Calu3 (cell line): Measurements from ENCODE around the gene HECW1. TPM values are rescaled to one million over a fixed set of nuclear protein-coding genes. Genes with fewer than 3 reads are reported as not detected.

Experiments
- BruUV-seq: library from RNA; stranded (reverse); fragments of 400-500 nt; replicated peaks from 2 replicates; lab custom pipeline; 2021; lab: Mats Ljungman, UMichigan
- CTCF ChIA-PET: fragments of 300-600 bp; sonication (Branson Sonifier 250); formaldehyde crosslinking; loops from one replicate; lab custom pipeline; 2022; ENCODE audit warnings: antibody characterized with exemption; lab: Charles Lee
- DNase-seq: peaks from one replicate; pipeline ENCODE4 v3.0.0; 2022
- H3K27ac Mint-ChIP-seq: one replicate; pipeline ENCODE4 v1.8.0; 2022; ENCODE audit warnings: mixed read lengths; ENCODE audit not compliant: unreplicated experiment
- H3K27me3 Mint-ChIP-seq: one replicate; pipeline ENCODE4 v1.8.0; 2022; ENCODE audit warnings: mixed read lengths; ENCODE audit not compliant: unreplicated experiment
- H3K36me3 Mint-ChIP-seq: one replicate; pipeline ENCODE4 v1.8.0; 2022; ENCODE audit warnings: mild to moderate bottlenecking, moderate library complexity, mixed read lengths; ENCODE audit not compliant: insufficient read depth, unreplicated experiment
- H3K4me1 Mint-ChIP-seq: one replicate; pipeline ENCODE4 v1.8.0; 2022; ENCODE audit warnings: mild to moderate bottlenecking, low read depth, mixed read lengths; ENCODE audit not compliant: unreplicated experiment
- H3K4me3 Mint-ChIP-seq: one replicate; pipeline ENCODE4 v1.8.0; 2022; ENCODE audit warnings: mild to moderate bottlenecking, low read depth, moderate library complexity, mixed read lengths; ENCODE audit not compliant: unreplicated experiment
- H3K9me3 Mint-ChIP-seq: one replicate; pipeline ENCODE4 v1.8.0; 2022; ENCODE audit warnings: low read depth, mixed read lengths; ENCODE audit not compliant: unreplicated experiment
- intact Hi-C: fragments of 100-400 bp; cut with micrococcal nuclease; formaldehyde crosslinking; loops from one replicate; pipeline ENCODE4 v1.10.0; 2022; ENCODE audit not compliant: unreplicated experiment
- total RNA-seq: library from RNA; stranded (reverse); gene quantifications from 2 replicates; pipeline ENCODE4 v1.2.3, GENCODE V29; 2022
- TF ChIP-seq, protein P1 (sequence below): fragments of 200-600 bp; IDR thresholded peaks from one replicate; pipeline ENCODE4 v1.8.0; 2022; ENCODE audit warnings: antibody characterized with exemption; ENCODE audit not compliant: unreplicated experiment

HECW1 gene
- total RNA-seq, 1 experiment from 2014 or later: 0.33 TPM

- H3K4me1 Mint-ChIP-seq: no peaks in the 10 kb centered on the region
- no peaks in the 10 kb centered on the region for H3K36me3 Mint-ChIP-seq
- no peak for DNase-seq
- H3K27me3 Mint-ChIP-seq: peaks cover 47% of the 10 kb centered on the region
- intact Hi-C loops: no loop called here
- H3K9me3 Mint-ChIP-seq: no peaks in the 10 kb centered on the region
- no peak overlapping the region for H3K4me3 Mint-ChIP-seq
- BruUV-seq: no TSS peak
- H3K27ac Mint-ChIP-seq: no peak overlapping the region
- CTCF ChIA-PET: no interaction called here
- TF ChIP-seq, protein P1, sequence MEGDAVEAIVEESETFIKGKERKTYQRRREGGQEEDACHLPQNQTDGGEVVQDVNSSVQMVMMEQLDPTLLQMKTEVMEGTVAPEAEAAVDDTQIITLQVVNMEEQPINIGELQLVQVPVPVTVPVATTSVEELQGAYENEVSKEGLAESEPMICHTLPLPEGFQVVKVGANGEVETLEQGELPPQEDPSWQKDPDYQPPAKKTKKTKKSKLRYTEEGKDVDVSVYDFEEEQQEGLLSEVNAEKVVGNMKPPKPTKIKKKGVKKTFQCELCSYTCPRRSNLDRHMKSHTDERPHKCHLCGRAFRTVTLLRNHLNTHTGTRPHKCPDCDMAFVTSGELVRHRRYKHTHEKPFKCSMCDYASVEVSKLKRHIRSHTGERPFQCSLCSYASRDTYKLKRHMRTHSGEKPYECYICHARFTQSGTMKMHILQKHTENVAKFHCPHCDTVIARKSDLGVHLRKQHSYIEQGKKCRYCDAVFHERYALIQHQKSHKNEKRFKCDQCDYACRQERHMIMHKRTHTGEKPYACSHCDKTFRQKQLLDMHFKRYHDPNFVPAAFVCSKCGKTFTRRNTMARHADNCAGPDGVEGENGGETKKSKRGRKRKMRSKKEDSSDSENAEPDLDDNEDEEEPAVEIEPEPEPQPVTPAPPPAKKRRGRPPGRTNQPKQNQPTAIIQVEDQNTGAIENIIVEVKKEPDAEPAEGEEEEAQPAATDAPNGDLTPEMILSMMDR: no peak
These were observed 6.8 kb upstream of the HECW1 start for GRCh38 chr7:43105521-43106120.

DNA sequence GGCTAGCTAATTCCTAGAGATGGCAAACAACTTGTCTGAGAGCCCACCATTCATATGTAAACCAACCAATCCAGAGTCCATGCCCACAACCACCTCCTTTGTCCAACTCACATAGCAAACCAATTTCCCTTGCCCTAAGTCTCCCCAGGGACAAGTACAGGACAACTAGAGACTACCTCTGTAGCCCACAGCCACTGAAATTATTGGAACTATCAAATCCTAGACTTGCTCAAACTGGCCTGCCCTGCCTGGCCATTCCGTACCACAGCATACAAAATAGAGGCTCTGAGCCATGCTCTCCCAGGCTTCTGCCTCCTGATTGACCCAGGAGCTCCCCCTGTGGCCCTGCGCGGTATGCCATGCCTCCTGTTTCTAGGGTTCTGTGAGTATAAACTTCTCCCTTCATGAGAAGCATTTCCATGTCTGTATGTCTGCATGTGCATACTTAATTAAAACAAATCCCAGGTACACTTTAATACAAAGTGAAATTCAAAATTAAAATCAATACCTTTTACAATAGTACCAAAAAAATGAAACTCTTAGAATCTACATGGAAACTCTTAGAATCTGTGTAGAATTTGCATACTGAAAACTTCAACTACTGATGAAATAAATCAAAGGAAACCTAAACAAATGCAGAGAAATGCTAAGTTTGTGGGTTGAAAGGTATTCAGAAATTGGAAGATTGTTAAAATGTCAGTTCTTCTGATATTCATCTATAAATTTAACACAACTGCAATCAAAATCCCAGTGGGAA is 4.0 kb upstream of the HECW1 start:
- CTCF ChIA-PET: interaction anchor here (0.6 to 1.4 kb wide), 7 partner anchors 9 to 174 kb away, joined by 3 to 4 read pairs (median 3); no protein-coding TSS in a partner anchor
- no peaks in the 10 kb centered on the region for H3K9me3 Mint-ChIP-seq
- no peak overlapping the region for H3K4me3 Mint-ChIP-seq
- TF ChIP-seq, protein P1: peak; percentile 90
- H3K27ac Mint-ChIP-seq: no peak overlapping the region
- DNase-seq: peak; percentile 91
- H3K4me1 Mint-ChIP-seq: no peaks in the 10 kb centered on the region
- no peaks in the 10 kb centered on the region for H3K36me3 Mint-ChIP-seq
- no TSS peak for BruUV-seq
- intact Hi-C loops: loop anchor here (1.0 kb wide), 1 partner anchor 167 kb away; no protein-coding TSS in a partner anchor
- H3K27me3 Mint-ChIP-seq: peaks cover 68% of the 10 kb centered on the region

DNA sequence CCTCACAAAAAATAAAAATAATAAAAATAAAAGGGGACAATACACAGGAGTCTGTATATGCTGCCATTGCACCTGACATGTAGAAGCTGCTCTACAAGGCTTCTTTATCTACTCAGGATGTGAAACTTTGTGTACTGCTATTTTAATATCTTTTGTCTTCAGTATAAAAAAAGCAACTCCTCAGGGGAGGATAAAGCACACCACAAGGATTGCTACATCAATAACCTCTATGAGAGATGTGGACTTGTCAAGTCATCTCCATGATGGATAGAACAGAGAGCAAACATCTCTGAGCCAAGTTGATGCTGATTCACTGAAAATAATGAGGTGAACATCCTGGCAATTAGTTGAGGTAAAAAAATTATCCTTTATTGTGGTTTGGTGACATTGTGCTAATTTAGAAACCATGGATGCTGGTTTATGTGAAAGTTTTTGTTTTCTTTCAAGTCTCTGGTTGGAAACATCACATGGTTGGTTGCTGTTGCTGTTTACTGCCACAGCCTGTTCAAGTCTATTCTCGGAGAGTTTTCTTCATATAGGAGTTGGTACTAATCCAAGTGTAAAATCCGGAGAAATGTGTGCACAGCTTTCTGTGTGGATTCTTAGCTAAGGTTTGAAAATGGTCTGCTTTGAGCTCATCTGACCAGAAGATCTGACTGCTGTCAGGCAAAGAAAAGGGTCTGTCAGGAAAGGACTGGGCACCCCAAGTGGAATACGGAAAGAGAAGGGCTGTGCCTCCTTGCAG is 1.5 kb upstream of the HECW1 start:
- Mint-ChIP-seq H3K27me3 (peaks cover 86% of the 10 kb centered on the region), H3K9me3 (peaks cover 2% of the 10 kb centered on the region), H3K36me3 (no peaks in the 10 kb centered on the region), H3K4me3 (no peak overlapping the region), H3K27ac (no peak overlapping the region), H3K4me1 (no peaks in the 10 kb centered on the region)
- intact Hi-C loops: no loop called here
- BruUV-seq: no TSS peak
- no peak for DNase-seq
- TF ChIP-seq, protein P1: no peak
- CTCF ChIA-PET: interaction anchor here (0.6 kb wide), 1 partner anchor 28 kb away, joined by 3 read pairs; no protein-coding TSS in a partner anchor

DNA sequence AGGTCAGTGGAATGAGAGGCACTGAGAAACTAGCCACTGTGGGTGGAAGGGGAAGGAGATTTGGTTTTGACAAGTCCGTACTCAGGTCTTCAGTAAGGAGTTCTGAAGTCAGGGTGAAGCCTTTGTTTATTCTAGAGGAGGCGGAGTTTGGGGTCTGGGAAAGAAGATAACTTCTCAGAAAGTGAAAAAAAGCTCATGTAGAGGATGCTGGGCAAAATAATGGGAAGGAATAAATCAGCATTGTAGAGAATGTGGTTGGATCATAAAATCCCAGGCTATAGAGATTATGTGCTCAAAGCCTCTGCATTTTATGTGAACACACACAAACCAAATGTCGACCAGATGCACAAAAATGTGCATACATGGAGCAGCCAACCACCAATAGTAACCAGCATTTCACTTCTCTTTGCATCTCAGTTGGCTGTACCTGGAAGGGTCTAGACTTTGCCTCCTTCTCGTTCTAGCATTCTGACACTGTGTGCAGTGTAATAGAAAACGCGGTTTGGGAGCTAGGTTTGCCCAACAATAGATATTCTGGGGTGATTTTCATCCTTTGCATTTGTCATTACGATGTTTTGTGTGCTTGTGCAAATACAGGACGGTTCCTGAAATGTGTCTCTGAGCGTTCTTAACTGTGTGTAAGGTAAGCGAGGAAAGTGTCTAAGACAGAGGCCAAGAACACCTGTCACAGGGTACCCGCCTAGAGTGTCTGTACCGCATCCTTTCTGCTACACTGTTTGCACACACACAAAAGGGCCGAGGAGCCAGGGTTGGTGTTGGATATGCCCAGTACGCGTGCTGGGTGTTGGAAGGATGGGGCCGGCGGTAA is 603 bp upstream of the HECW1 start:
- Mint-ChIP-seq H3K4me1 (no peaks in the 10 kb centered on the region), H3K9me3 (peaks cover 2% of the 10 kb centered on the region), H3K27me3 (peaks cover 90% of the 10 kb centered on the region), H3K4me3 (no peak overlapping the region), H3K27ac (no peak overlapping the region), H3K36me3 (no peaks in the 10 kb centered on the region)
- DNase-seq: no peak
- intact Hi-C loops: no loop called here
- no TSS peak for BruUV-seq
- TF ChIP-seq, protein P1: no peak
- CTCF ChIA-PET: no interaction called here
